Measurements from ENCODE around the gene DYSF. TPM values are rescaled to one million over a fixed set of nuclear protein-coding genes. Genes with fewer than 3 reads are reported as not detected.

DYSF gene
- total RNA-seq, 1 experiment from 2014 or later, result 5.5 TPM

DNA sequence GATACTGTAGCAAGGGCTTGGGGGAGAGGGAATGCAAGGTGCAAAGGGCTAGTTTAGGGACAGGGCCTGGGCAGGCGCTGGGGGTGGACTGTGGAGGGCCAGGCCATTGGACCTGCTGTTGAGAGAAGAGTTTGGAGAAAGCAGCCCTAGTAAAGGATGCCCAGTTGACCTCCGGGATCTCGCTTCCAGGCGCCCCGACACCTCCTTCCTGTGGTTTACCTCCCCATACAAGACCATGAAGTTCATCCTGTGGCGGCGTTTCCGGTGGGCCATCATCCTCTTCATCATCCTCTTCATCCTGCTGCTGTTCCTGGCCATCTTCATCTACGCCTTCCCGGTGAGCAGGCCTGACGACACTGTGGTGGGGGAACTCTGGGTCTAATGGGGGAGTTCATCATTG is 229.0 kb downstream of the DYSF start:
- no peak overlapping the region for H3K4me2 ChIP-seq (ENCODE audit: insufficient read depth, insufficient read length, low read length)
- no peak for DNase-seq
- WGBS (ENCODE audit: extremely low coverage, insufficient read length, low lambda C conversion rate), result no CpG with 5 or more reads among the region's 11 CpGs

More for the DNA sequence above, 229.0 kb downstream of the DYSF start:
- no peak overlapping the region for H3K4ac ChIP-seq (ENCODE audit: low read depth, low read length)
- H3K9ac ChIP-seq (ENCODE audit: extremely low read depth, insufficient read length, low read length), result no peak overlapping the region
- TF ChIP-seq, protein P1, sequence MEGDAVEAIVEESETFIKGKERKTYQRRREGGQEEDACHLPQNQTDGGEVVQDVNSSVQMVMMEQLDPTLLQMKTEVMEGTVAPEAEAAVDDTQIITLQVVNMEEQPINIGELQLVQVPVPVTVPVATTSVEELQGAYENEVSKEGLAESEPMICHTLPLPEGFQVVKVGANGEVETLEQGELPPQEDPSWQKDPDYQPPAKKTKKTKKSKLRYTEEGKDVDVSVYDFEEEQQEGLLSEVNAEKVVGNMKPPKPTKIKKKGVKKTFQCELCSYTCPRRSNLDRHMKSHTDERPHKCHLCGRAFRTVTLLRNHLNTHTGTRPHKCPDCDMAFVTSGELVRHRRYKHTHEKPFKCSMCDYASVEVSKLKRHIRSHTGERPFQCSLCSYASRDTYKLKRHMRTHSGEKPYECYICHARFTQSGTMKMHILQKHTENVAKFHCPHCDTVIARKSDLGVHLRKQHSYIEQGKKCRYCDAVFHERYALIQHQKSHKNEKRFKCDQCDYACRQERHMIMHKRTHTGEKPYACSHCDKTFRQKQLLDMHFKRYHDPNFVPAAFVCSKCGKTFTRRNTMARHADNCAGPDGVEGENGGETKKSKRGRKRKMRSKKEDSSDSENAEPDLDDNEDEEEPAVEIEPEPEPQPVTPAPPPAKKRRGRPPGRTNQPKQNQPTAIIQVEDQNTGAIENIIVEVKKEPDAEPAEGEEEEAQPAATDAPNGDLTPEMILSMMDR (conservative IDR thresholded peaks at IDR 0.05), result no peak
- H3K23me2 ChIP-seq (ENCODE audit: insufficient read length, low read depth, low read length, poor library complexity, severe bottlenecking), result no peaks in the 10 kb centered on the region
- no peaks in the 10 kb centered on the region for H3K27me3 ChIP-seq (ENCODE audit: insufficient read depth, low read length)
- H4K20me1 ChIP-seq (ENCODE audit: control insufficient read depth, insufficient read depth, insufficient read length), result no peaks in the 10 kb centered on the region
- Mint-ChIP-seq H3K4me3 (no peak overlapping the region), H3K9me3 (no peaks in the 10 kb centered on the region), H3K36me3 (ENCODE audit: insufficient read depth in 1 of 3, low read depth in 3 of 3) (no peaks in the 10 kb centered on the region; a peak in 2 of 7 replicates), H3K27me3 (ENCODE audit: low read depth) (no peaks in the 10 kb centered on the region), H3K4me1 (0 out of 4 replicates have a peak, but pooled peaks cover 0 to 2% of the 10 kb centered on the region in 2 experiments), H3K27ac (no peak overlapping the region)
- no peak overlapping the region for H3K56ac ChIP-seq (ENCODE audit: insufficient read length, low read depth, low read length)
- no peak overlapping the region for H2BK5ac ChIP-seq (ENCODE audit: insufficient read length, low read length)
- H4K91ac ChIP-seq (ENCODE audit: insufficient read length, low read depth, low read length), result no peak overlapping the region
- H4K5ac ChIP-seq (ENCODE audit: insufficient read length, low read depth, low read length), result no peak overlapping the region
- H3K14ac ChIP-seq (ENCODE audit: insufficient read depth, low read length), result no peak overlapping the region
- no peak overlapping the region for H3K27ac ChIP-seq (ENCODE audit: insufficient read length, low read depth, low read length)
- no peak overlapping the region for H2BK120ac ChIP-seq (ENCODE audit: low read depth, low read length, poor library complexity, severe bottlenecking)
- H2AFZ ChIP-seq (ENCODE audit: low read length), result no peak overlapping the region
- H3K79me2 ChIP-seq (ENCODE audit: insufficient read depth, low read length), result no peaks in the 10 kb centered on the region
- no peak overlapping the region for H3T11ph ChIP-seq (ENCODE audit: low read length)
- no peak overlapping the region for H2BK20ac ChIP-seq (ENCODE audit: low read depth, low read length, poor library complexity, severe bottlenecking)
- H2BK12ac ChIP-seq (ENCODE audit: insufficient read length, low read depth, low read length), result no peak overlapping the region
- H4K8ac ChIP-seq (replicated peaks; ENCODE audit: insufficient read length, low read depth, low read length), result no peak overlapping the region
- H3K9me3 ChIP-seq (ENCODE audit: control insufficient read depth, low read depth, low read length), result no peaks in the 10 kb centered on the region
- no peak overlapping the region for H2AK5ac ChIP-seq (ENCODE audit: insufficient read length, low read length)
- no peaks in the 10 kb centered on the region for H3K79me1 ChIP-seq (ENCODE audit: insufficient read depth, low read depth, low read length, poor library complexity, severe bottlenecking)
- no peak overlapping the region for H2BK15ac ChIP-seq (ENCODE audit: low read depth, low read length)
- H3K23ac ChIP-seq (ENCODE audit: insufficient read length, low read depth, low read length), result no peak overlapping the region
- H3K4me1 ChIP-seq (ENCODE audit: insufficient read depth, low read length), result no peaks in the 10 kb centered on the region
- no peak overlapping the region for H3K18ac ChIP-seq (ENCODE audit: insufficient read length, low read depth, low read length)

Measured in H9 (cell line).